Measurements from ENCODE around the gene CCAR1.
"Not testable (repeated sequence)": the region's sequence is repeated elsewhere in the genome, so short reads cannot be mapped to it uniquely, and the experiment has no call there.

The CCAR1 gene

DNA sequence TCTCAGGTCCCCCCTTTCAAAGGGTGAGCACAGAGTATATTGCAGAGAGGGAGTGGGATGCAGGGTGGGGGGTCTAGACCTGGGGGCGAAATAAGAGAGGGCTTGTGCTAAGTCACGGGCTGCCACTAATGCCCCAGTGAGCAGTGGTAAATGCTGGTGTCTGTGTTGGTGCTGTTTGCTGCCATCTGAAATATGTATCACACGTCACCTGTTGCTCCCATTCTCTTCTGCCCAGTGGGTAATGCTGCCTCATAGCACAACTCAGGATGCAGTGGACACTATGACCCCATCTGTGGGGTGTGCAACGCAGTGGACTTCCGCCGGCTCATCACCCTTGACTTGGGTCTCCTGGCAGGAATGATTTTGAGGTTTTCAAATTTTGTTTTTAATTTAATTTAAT, 108.9 kb downstream of the CCAR1 start:
- no peak for DNase-seq

DNA sequence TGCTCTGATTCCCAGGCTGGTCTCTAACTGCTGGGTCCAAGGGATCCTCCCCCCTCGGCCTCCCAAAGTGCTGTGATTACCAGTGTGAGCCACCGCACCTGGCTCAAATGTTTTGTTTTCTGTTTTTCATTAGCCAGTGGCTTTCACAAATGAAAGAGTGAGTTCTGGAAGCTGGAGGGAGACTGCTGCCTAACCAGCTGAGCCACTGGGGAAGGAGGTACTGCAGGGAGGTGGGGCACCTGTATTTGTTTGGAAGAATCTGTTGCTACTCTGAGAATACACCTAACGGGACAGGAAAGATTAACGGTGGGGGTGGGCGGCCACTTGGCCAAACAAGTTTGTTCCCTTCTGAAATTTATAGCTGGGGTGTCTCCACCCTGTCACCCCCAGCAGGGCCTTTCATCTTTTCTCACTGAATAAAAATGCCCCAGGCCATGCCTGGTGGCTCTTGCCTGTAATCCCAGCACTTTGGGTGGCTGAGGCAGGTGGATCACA, 111.0 kb downstream of the CCAR1 start:
- no peak for DNase-seq

- DNase-seq, result no peak
Observed at GRCh38 chr10:68832601-68833000, 111.6 kb downstream of the CCAR1 start.

DNA sequence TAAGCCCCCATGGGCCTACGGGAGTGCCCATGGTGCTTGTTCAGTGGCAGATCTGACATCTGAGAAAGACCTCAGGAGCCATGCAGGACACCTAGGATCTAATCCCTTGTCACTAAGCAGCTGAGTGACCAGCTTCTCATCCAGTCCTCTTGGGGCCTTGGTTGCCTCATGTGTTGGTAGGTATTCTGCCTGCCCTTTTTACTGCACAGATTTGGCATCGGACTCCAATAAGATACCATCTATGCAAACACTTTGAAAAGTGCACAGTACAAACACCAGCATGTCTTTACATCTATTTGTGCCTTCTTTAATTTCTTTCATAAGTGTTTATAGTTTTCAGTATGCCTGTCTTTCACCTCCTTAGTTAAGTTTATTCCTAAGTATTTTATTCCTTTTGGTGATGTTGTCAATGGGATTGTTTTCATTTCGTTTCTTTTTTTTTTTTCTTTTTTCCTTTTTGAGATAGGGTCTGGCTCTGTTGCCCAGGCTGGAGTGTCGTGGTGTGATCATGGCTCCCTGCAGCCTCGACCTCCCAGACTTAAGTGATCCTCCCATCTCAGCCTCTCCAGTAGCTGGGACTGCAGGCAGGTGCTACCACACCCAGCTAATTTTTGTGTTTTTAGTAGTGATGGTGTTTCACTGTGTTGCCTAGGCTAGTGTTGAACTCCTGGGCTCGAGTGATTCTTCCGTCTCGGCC, 116.7 kb downstream of the CCAR1 start:
- DNase-seq, result no peak

- DNase-seq, result not testable (repeated sequence)
Observed at GRCh38 chr10:68840650-68841049, 119.6 kb downstream of the CCAR1 start.
